Suppressor macrophage treated with lipopolysaccharide for 4 hours (primary cell): ENCODE measurements around the gene MDC1.
"Not testable (repeated sequence)": the region's sequence is repeated elsewhere in the genome, so short reads cannot be mapped to it uniquely, and the experiment has no call there.

Source experiments
- DNase-seq: peaks from one replicate; pipeline ENCODE4 v3.0.0-alpha.2; 2020

Gene MDC1, protein sequence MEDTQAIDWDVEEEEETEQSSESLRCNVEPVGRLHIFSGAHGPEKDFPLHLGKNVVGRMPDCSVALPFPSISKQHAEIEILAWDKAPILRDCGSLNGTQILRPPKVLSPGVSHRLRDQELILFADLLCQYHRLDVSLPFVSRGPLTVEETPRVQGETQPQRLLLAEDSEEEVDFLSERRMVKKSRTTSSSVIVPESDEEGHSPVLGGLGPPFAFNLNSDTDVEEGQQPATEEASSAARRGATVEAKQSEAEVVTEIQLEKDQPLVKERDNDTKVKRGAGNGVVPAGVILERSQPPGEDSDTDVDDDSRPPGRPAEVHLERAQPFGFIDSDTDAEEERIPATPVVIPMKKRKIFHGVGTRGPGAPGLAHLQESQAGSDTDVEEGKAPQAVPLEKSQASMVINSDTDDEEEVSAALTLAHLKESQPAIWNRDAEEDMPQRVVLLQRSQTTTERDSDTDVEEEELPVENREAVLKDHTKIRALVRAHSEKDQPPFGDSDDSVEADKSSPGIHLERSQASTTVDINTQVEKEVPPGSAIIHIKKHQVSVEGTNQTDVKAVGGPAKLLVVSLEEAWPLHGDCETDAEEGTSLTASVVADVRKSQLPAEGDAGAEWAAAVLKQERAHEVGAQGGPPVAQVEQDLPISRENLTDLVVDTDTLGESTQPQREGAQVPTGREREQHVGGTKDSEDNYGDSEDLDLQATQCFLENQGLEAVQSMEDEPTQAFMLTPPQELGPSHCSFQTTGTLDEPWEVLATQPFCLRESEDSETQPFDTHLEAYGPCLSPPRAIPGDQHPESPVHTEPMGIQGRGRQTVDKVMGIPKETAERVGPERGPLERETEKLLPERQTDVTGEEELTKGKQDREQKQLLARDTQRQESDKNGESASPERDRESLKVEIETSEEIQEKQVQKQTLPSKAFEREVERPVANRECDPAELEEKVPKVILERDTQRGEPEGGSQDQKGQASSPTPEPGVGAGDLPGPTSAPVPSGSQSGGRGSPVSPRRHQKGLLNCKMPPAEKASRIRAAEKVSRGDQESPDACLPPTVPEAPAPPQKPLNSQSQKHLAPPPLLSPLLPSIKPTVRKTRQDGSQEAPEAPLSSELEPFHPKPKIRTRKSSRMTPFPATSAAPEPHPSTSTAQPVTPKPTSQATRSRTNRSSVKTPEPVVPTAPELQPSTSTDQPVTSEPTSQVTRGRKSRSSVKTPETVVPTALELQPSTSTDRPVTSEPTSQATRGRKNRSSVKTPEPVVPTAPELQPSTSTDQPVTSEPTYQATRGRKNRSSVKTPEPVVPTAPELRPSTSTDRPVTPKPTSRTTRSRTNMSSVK (N-terminal part only)

DNA sequence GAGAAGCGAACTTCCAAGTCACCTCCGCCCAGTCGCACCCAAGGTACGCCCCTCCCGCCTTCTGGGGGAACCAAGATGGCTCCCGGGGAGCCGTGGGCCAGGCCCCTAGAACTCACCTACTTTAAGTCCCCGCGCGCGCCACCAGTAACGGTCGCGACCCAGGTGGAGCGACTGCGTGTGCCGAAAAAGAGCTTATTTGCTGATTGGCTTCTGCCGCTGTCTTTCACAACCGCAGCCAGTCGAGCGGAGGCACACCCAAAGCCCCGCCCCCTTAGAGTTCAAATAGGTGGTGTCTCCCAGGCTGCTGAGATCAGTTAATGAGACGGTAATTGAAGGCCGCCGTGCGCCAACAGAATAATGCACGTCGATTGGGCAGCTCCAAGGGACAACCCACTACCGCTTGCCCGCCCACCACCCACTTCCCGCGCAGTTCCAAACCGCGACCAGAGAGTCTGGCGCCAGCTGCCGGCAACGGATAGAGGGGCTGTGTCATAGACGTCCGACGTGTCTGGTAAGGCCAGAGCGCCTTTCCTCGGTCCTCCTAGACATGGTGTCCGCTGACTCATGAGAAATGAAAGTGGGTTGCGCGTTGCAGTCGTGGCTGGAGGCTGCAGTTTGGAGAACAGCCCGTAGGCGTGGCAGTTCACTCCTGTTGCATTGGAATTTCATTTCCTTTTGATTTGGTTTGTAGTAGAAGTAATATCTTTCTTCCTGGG is at the start of gene MDC1:
Gene MDC1 (minus strand): TSS at position 153 of the 716 bp plus-strand sequence. CDS start 2,106 bp downstream, outside the sequence.
- DNase-seq: peak; percentile 100

DNA sequence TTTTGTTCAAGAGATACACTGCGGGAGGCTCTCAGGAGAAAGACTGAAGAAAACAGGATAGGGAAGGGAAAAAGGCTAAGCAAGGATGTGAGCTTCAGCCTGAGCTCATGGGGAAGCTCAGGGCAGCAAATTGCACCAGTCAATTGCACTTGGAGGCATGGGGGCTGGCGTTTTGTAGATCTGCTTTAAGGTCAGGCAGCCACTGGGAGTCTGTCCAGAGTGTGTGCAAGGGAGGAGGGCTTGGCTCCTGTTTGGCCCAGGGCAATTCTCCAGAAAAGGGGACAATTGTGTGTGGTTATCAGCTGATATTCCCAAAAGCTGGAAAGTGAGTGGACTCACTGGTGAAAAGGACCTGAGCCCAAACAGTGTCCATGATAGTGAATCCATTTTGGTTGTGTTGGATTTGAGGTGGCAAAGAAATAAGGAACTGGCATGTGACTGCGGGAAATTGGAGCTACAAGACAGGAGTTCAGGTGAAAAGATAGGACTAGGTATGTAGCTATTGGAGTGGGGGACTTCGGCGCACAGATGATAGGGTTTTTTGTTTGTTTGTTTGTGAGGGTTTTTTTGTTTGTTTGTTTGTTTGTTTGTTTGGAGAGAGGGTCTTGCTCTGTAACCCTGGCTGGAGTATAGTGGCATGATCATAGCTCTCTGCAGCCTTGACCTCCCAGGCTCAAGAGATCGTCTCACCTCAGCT is 49.5 kb upstream of the MDC1 start:
- no peak for DNase-seq

DNA sequence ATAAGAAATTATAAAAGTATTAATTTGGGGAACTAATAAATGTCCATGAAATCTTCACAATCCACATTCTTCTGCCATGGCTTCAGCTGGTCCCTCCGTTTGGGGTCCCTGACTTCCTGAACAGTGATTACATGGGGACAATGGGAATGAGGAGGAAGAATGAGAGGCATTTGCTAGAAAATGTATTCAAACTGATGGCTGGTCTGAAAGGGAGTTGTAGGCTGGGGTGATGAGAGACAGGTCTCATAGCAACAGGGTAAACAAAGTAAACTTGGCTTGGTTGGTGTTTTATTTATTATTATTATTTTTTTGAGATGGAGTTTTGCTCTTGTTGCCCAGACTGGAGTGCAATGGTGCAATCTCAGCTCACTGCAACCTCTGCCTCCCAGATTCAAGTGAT is 48.4 kb upstream of the MDC1 start:
- DNase-seq: not testable (repeated sequence)

DNA sequence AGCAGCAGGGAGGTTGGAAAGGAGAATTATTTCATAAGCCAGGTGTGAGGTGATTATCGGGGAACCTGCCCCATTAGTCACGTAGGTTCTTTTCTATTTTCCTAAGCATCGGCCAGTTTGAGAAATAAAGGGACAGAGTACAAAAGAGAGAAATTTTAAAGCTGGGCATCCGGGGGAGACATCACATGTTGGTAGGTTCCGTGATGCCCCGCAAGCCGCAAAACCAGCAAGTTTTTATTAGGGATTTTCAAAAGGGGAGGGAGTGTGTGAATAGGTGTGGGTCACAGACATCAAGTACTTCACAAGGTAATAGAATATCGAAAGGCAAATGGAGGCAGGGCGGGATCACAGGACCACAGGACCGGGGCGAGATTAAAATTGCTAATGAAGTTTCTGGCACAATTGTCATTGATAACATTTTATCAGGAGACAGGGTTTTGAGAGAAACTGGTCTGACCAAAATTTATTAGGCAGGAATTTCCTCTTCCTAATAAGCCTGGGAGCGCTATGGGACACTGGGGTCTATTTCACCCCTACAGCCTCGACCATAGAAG is 47.5 kb upstream of the MDC1 start:
- not testable (repeated sequence) for DNase-seq

DNA sequence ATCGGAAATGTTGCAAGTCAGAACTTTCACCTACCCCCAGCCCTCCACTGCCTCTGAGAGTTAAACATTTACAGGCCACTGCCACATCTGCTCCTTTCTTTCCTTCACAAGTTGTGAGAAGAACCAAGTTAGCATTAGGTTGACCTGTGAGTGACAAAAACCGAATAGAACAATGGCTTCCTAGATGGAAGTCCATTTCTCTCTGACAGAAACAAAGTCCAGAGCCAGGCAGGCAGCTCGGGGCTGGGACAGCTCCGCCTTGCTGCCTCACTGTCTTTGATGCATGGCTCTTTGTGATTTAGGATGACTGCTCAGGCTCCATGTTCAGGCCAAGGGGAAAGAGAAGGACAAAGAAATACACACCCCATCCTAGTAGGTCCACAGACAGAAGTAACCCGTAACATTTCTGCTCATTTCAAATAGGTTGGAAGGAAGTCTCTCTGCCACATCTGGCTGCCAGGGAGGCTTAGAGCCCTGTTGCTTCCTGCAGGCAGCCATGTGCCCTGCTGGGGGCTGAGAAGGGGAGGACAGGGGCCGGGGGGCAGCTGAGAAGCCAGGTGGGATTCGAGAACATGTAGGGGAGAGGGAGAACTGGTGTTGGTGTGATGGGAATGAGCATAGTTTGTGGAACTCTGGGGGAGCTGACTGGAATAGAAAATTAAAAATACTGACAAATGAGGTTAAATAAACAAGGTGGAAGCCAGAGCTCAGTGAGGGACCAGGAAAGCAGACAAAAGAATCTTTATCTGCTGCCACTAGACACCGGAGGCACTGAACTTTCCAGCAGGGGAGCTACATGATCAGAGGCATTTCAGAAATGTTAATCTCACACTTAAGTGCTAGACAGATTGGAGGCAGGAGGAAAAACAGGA is 46.8 kb upstream of the MDC1 start:
- no peak for DNase-seq

DNA sequence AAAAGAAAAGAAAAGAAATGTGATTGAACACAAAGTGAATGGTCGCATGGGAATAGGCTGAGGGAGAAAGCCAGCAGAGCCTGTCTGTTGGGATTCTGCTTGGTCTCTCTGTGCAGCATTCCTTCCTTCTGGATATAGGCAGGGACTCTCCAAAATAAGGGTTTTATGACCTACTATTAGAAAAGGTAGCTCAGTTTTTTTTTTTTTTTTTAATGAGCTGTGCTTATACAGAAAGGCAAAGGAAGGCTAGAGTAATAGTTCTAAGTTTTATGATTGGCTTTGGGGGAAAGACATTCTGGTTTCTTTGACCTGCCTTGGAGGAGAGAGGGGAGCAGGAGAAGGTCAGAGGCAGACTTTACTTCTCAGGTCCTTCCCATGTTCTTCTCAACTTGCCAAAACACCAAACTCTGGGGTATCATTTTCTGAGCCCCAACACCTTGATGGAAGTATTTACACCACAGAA is 46.1 kb upstream of the MDC1 start:
- no peak for DNase-seq

DNA sequence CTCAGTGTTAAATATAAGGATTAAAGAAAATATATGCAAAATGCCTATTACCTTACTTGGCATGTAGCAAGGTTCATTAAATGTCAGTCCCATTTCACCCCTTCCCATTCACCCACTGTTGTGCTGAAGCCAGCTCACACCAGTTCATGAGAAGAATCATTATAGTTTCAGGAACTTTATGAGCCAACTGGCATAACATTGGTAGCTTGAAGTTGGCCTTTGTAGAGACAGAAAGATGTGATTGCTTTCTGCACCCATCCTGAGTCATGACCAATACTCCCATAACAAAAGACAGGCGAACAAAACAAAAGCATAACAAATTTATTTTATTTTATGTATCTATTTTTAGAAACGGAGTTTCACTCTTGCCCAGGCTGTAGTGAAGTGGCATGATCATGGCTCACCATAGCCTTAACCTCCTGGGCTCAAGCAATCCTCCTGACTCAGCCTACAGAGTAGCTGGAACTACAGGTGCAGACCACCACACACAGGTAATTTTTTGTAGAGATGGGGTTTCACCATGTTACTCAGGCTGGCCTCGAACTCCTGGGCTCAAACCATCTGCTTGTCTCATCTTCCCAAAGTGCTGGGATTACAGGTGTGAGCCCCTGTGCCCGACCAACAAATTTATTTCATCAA is 44.8 kb upstream of the MDC1 start:
- DNase-seq: no peak

DNA sequence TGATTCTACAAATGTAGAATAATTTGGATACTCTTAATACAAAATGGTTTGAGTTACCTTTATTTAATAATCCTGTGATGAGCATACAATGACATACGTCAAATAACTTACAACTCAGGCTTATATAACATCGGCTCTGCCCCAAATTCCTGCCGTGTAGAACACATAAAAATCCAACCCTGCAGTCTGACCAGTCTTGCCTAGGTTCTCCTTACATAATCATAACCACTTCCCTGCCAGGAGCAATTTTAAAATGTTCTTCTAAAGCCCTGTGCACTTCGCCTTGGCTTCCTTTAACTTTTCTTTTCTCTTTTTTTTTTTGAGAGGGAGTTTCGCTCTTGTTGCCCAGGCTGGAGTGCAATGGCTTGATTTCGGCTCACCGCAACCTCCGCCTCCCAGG is 43.5 kb upstream of the MDC1 start:
- DNase-seq: no peak

DNA sequence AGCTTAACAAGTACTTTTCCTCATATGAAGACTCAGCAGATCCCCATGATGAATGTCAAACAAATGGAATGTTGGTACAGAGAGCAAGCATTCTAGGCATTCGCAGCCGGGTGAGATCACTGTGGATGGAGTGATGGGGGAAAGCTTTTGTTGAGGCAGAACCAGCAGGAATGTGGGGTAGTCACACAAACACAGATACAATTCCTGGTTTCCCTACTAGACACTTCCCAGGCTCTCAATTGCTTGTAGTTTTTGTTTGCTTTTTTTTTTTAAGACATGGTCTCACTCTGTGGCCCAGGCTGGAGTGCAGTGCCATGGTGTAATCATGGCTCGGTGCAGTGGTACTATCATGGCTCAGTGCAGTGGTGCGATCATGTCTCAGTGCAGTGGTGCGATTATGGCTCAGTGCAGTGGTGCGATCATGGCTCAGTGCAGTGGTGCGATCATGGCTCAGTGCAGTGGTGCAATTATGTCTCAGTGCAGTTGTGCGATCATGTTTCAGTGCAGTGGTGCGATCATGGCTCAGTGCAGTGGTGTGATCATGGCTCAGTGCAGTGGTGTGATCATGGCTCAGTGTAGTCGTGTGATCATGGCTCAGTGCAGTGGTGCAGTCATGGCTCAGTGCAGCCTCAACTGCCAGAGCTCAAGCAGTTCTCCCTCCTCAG is 42.6 kb upstream of the MDC1 start:
- DNase-seq: no peak

DNA sequence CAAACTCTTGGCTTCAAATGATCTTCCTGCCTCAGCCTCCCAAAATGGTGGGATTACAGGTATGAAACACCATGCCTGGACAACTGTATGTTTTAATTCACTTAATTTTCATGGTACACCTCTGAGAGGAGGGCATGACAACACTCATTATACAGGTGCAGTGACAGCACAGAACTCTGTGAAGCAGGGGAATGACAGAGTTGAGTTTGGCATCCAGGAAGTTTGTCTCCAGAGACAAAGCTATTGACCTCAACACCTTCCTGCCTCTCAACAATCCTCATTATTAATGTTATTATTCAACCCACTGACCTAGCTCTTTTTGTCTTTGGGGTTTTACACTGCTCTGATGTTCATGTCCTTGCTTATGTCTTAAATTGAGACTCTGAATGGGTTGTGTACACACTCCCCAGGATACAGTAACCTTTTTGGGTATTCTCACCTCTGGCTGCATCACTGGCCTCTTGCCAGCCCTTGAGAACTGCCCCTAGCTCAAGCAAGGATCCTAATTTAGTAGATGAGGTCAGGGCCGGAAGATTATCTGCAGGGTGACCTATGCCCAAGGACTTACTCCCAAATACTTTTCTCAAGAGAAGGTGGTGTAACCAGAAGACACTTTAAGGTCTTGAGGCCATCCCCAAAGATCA is 40.3 kb upstream of the MDC1 start:
- DNase-seq: no peak

DNA sequence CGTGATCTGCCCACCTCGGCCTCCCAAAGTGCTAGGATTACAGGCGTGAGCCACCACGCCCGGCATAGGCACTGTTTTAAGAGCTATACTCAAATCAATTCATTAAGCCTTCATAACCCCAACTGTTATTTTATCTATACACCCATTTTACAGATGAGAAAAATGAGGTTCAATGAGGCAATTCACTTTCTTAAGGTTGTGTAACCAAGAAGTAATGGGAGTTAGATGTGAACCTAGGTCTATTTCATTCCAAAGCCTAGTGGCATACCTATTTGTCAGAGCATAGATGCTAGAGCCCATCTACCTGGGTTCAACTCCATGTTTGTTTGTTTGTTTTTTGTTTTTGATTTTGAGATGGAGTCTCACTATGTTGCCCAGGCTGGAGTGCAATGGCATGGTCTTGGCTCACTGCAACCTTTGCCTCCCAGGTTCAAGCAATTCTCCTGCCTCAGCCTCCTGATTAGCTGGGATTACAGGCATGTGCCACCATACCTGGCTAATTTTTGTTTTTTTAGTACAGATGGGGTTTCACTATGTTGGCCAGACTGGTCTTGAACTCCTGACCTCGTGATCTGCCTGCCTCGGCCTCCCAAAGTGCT is 39.4 kb upstream of the MDC1 start:
- DNase-seq: not testable (repeated sequence)

DNA sequence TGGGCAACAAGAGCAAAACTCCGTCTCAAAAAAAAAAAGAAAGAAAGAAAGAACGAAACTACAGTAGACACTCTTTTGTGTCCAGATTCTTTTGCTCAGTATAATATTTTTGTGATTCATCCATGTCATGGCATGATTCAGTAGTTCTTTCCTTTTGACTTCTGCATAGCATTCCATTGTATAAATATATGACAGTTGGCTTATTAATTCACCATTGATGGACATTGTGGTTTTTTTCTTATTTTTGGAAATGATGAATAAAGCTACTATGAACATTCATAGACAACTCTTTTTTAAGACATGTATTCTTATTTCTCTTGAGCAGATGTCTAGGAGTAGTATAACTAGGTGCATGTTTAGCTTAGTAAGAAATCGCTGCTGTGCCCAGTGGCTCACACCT is 37.5 kb upstream of the MDC1 start:
- peak; percentile 32 for DNase-seq

DNA sequence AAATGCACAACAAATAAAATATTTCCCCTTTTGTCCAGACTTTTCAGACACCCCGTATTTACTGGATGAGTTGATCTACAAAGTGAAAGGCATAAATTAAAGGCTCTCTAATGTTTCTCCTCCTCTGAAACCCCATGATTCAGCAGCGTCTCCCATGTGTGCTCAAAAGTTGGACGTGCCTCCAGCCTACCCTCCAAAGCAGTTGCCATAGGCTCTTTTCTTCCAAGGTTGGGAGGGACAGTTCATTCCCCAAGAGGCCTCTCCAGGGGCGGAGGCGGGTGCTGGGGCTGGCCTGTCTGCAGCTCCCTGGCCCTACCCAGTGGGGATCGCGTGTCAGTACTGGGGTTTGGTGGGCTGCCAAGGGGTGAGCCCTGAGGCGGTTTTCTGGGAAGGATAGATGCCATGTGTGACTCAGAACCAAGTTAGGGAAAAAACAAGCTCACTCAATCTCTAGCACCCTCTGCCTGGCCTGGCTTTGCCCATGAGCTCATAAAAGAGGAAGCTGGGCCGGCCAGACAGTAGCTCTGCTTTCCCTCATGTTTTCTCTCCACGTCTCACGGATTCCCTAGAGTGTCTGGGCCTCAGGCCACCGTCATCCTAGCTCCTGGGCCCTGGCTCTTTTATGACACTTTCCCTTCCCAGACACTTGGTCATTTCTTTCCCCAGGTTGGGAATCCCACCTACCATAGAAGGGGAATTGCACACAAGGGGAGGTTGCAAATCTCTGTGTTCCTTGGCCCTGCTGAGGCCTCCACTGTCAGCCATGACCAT is 35.3 kb upstream of the MDC1 start:
- peak; percentile 99 for DNase-seq

DNA sequence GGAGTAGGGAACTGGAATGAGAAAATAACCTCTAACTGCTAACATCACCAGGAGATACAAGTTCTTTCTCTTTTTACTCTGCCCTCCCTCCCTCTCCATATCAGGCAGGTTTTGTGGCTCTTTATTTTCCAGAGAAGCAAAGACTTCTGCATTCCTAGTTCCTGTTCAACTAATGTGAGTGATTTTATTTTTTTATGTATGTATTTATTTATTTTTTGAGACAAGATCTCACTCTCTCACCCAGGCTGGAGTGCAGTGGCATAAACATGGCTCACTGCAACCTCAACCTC is 33.2 kb upstream of the MDC1 start:
- DNase-seq: peak; percentile 47

DNA sequence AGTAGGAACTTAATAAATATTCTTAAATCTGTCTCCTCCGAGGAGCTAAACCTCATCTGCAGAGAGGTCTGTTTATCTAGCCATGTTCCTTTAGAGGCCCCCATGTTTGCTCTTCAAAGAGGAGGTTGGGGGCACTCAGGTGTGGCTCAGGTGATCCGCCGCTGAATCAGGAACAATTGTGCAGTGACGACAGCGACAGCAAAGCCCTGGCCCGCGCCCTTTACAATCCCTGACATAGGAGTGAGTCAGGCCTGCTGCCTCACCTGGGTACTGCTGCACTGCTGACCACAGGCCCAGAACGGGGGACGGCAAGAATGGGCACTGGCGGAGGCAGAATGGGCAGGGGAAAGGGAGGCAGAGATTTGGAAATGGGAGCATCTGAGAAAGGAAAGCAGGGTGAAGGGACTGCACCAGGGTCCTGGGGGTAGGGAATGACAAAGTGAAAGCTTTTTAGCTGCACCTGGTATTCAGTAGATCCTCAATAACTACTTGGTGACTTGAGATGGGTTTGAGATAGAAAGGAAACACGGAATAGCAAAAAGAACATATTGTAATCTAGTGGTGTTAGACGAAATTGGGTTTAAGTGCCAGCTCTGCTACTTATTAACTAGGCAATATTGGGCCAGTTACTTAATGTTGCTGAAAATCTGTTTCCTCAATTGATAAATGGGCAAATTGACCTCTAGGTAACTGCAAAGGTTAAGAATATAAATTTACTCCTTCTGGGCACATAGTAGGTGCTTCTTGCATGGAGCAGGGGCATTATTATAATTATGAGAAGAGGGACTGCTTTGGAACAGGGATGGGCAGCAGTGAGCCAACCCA is 32.7 kb upstream of the MDC1 start:
- no peak for DNase-seq

DNA sequence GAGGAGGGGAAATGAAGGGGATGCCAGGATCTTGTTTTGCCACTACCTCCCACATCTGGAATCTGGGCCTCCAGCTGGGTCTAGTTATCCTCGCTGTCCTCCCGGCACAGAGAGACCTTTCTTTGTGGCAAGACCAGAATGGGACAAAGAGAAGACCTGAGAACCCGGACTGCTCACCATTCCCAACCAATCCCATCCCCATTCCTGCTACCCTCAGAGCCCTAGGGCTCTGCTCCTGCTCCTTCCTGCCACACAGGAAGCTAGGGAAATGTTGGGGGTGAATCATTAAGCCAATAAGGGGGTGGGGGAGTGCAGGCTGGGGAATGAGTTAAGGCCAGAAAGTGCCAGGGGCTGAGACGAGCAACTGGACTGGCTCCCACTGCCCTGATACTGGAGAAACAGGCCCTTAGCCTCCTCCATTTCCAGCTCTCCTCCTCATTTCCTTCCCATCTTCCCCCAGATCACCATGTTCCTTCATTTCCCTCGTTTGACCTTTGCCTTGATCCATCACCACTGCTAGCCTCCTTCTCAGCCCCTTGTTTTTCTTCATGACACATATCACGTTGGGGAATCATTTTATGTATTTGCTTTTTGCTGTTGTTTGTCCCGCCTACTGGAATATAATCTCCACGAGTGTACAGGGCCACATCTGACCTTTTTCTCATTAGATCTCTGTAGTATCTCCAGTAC is 31.9 kb upstream of the MDC1 start:
- no peak for DNase-seq
